Fibroblast of villous mesenchyme (primary cell): ENCODE results near the gene AMER3. TPM values are rescaled to one million over a fixed set of nuclear protein-coding genes. Genes with fewer than 3 reads are reported as not detected.

Experiments used
- DNase-seq: peaks from one replicate; pipeline ENCODE4 v3.0.0-alpha.2; 2010; ENCODE audit warnings: low read depth
- H3K4me3 ChIP-seq: 2 replicates; pipeline ENCODE4 v1.5.1; 2011; ENCODE audit warnings: low read depth, mild to moderate bottlenecking, low read length
- total RNA-seq: library from RNA; depleted of rRNA; stranded (reverse); fragments of >200 nt; gene quantifications from 2 replicates; pipeline ENCODE4 v1.2.3, GENCODE V29; 2012
- TF ChIP-seq, protein P1 (sequence below): IDR thresholded peaks from 2 replicates; pipeline ENCODE4 v1.5.1; 2012; ENCODE audit warnings: low read depth, mild to moderate bottlenecking, low read length; ENCODE audit not compliant: insufficient read depth

Gene AMER3
- total RNA-seq, 1 donor = not detected

- H3K4me3 ChIP-seq = no peak overlapping the region
- DNase-seq = no peak
- TF ChIP-seq, protein P1, sequence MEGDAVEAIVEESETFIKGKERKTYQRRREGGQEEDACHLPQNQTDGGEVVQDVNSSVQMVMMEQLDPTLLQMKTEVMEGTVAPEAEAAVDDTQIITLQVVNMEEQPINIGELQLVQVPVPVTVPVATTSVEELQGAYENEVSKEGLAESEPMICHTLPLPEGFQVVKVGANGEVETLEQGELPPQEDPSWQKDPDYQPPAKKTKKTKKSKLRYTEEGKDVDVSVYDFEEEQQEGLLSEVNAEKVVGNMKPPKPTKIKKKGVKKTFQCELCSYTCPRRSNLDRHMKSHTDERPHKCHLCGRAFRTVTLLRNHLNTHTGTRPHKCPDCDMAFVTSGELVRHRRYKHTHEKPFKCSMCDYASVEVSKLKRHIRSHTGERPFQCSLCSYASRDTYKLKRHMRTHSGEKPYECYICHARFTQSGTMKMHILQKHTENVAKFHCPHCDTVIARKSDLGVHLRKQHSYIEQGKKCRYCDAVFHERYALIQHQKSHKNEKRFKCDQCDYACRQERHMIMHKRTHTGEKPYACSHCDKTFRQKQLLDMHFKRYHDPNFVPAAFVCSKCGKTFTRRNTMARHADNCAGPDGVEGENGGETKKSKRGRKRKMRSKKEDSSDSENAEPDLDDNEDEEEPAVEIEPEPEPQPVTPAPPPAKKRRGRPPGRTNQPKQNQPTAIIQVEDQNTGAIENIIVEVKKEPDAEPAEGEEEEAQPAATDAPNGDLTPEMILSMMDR = no peak
Observed at GRCh38 chr2:130795431-130795830, 40.1 kb downstream of the AMER3 start.

- no peak for DNase-seq
Observed at GRCh38 chr2:130796290-130796689, 41.0 kb downstream of the AMER3 start.

GRCh38 chr2:130797493-130798435, 42.4 kb downstream of the AMER3 start:
- DNase-seq = peak; percentile 81
- TF ChIP-seq, protein P1 = peak; percentile 88
- H3K4me3 ChIP-seq = peak overlapping the region; percentile 78

More at GRCh38 chr2:130796290-130796689, 41.0 kb downstream of the AMER3 start:
- H3K4me3 ChIP-seq = no peak overlapping the region
- TF ChIP-seq, protein P1 = no peak

GRCh38 chr2:130798472-130799218, 43.3 kb downstream of the AMER3 start:
- TF ChIP-seq, protein P1 = no peak
- peak overlapping the region; percentile 78 for H3K4me3 ChIP-seq
- DNase-seq = no peak

DNA sequence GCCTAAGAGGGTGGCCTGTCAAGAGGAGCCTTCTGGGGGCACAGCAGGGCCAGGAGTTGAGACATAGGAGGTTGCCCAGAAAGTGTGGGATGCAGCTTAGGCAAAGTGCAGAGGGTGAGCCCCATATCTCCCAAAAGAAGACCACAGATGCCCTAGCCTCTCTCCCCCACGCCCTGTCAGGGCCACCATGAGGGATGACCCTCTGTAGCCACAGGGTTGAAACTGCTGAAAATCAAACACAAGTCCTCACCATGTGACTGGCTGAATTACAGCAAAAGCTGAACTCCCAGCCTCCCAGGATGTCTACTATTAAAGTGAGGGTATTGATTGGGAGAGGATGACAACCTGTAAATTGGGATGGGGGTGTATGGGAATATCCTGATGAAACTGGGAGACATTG, 44.0 kb downstream of the AMER3 start:
- DNase-seq = no peak
- TF ChIP-seq, protein P1 = no peak
- no peak overlapping the region for H3K4me3 ChIP-seq

- no peak for DNase-seq
- TF ChIP-seq, protein P1 = no peak
- no peak overlapping the region for H3K4me3 ChIP-seq
Observed at GRCh38 chr2:130805613-130806012, 50.3 kb downstream of the AMER3 start.
